Skin of body (tissue), 2 donors: ENCODE results near the gene NTNG1. TPM values are rescaled to one million over a fixed set of nuclear protein-coding genes. Genes with fewer than 3 reads are reported as not detected.

Source experiments
- small RNA-seq: library from RNA; depleted of rRNA; stranded (forward); fragments of <200 nt; gene quantifications from one replicate; pipeline ENCODE3, GENCODE V24; 2014; ENCODE audit warnings: low replicate concordance
- total RNA-seq: library from RNA; depleted of rRNA; stranded (reverse); fragments of >200 nt; gene quantifications from one replicate; pipeline ENCODE4 v1.2.3, GENCODE V29; 2014

The NTNG1 gene
- total RNA-seq, 1 donor from 2014 or later: 9.1 TPM

Small RNAs within 50 kb of the gene (small RNA-seq; reads per million reads assigned to genes)
- not detected for gene AC114491.1

Other genes with a start within 250 kb of the NTNG1 start
- 11.8 TPM for gene PRMT6, start 84.4 kb upstream of the NTNG1 start, total RNA-seq